Kidney (tissue), 14 donors: ENCODE measurements around the gene ALDH1A3. TPM values are rescaled to one million over a fixed set of nuclear protein-coding genes. Genes with fewer than 3 reads are reported as not detected.

ENCODE experiments used
- DNase-seq, 5 donors: peaks; one replicate each; pipeline ENCODE4 v3.0.0-alpha.2; 2013 to 2020
- FAIRE-seq: peaks from 2 replicates; lab custom pipeline; 2012; peaks lifted over from hg19 to GRCh38; lab: Jason Lieb, UNC
- H3K27ac ChIP-seq, 2 donors: one replicate each; pipeline ENCODE4 v1.7.0; 2013; ENCODE audit warnings: low read depth in 2 of 2, low read length in 2 of 2, inconsistent platforms in 1 of 2
- H3K27me3 ChIP-seq: one replicate; pipeline ENCODE4 v1.7.1; 2013; ENCODE audit warnings: low read length, inconsistent platforms; ENCODE audit not compliant: control insufficient read depth, insufficient read depth
- H3K36me3 ChIP-seq, 3 donors: one replicate each; pipeline versions ENCODE4 v1.7.0 to v1.7.1; 2013; ENCODE audit warnings: low read length in 3 of 3, control low read depth in 1 of 3, inconsistent platforms in 1 of 3; ENCODE audit not compliant: insufficient read depth in 3 of 3, control insufficient read depth in 2 of 3
- H3K4me1 ChIP-seq, 3 donors: one replicate each; pipeline versions ENCODE4 v1.7.0 to v1.7.1; 2013; ENCODE audit warnings: low read length in 3 of 3, inconsistent platforms in 1 of 3, low read depth in 1 of 3; ENCODE audit not compliant: control insufficient read depth in 2 of 3, insufficient read depth in 2 of 3
- H3K4me3 ChIP-seq, 3 donors: one replicate each; pipeline versions ENCODE4 v1.7.0 to v1.8.1; 2013; ENCODE audit warnings: low read length in 3 of 3, control low read depth in 1 of 3, inconsistent platforms in 1 of 3
- H3K9ac ChIP-seq, 3 donors: one replicate each; pipeline versions ENCODE4 v1.7.0 to v1.7.1; 2013; ENCODE audit warnings: low read length in 3 of 3, control low read depth in 1 of 3, inconsistent platforms in 1 of 3
- H3K9me3 ChIP-seq, 3 donors: one replicate each; pipeline versions ENCODE4 v1.7.0 to v1.7.1; 2013; ENCODE audit warnings: low read length in 3 of 3, control low read depth in 1 of 3, inconsistent platforms in 1 of 3; ENCODE audit not compliant: control insufficient read depth in 2 of 3, insufficient read depth in 1 of 3
- CTCF ChIP-seq: IDR thresholded peaks from 3 replicates; pipeline ENCODE4 v1.5.1; 2012; ENCODE audit warnings: mild to moderate bottlenecking, moderate library complexity, borderline replicate concordance; ENCODE audit not compliant: insufficient read depth; ENCODE audit errors: extremely low read depth
- intact Hi-C: fragments of 100-400 bp; cut with DNase I; formaldehyde crosslinking; loops from one replicate; pipeline ENCODE4 v1.11.1; 2022
- polyA plus RNA-seq: library from polyadenylated mRNA; stranded (reverse); fragments of 350-450 nt; fragmentation: Illumina TruSeq; extraction: RNeasy Lipid Tissue Mini Kit (QIAGEN cat#74804); gene quantifications from one replicate; pipeline ENCODE4 v1.2.3, GENCODE V29; 2014; ENCODE audit warnings: low read depth, low replicate concordance; ENCODE audit not compliant: insufficient read depth
- total RNA-seq: library from RNA; stranded (reverse); fragmentation: NEBNext Ultra II Directional; extraction: Animal tissue kit (Norgen Biotek cat#: 25700); gene quantifications from one replicate; pipeline ENCODE4 v1.2.1, GENCODE V29; 2021
- donor health status: control.
- donor health status: control.
- donor health status: control.
- donor health status: control.
- donor health status: control.
- donor health status: DM: yes; HTN: yes; CAD: no.
- donor health status: Normal renal cell carcinoma (clear cell type).

ALDH1A3 gene
- total and polyA plus RNA-seq, 2 donors from 2014 or later = 5.4 to 19.6 TPM

GRCh38 chr15:100873029-100873677 is 6.5 kb upstream of the ALDH1A3 start:
- Histone ChIP-seq H3K4me1 (no peaks in the 10 kb centered on the region), H3K27ac (no peak overlapping the region), H3K36me3 (no peaks in the 10 kb centered on the region), H3K9me3 (peaks cover 0 to 3% (median 0%) of the 10 kb centered on the region in 3 donors), H3K9ac (no peak overlapping the region), H3K27me3 (peaks cover 2% of the 10 kb centered on the region), H3K4me3 (no peak overlapping the region)
- FAIRE-seq = peak; percentile 93
- intact Hi-C loops = loop anchor here (10.0 kb wide), 1 partner anchor 238 kb away; no protein-coding TSS in a partner anchor
- peak; percentile 88 for TF ChIP-seq CTCF
- DNase-seq = peak in 3 of 5 donors; percentile 74 to 92 (median 87)

- H3K27ac ChIP-seq = no peak overlapping the region
- no peaks in the 10 kb centered on the region for H3K36me3 ChIP-seq
- TF ChIP-seq CTCF = no peak
- H3K4me3 ChIP-seq = no peak overlapping the region
- no peaks in the 10 kb centered on the region for H3K9me3 ChIP-seq
- no peak for FAIRE-seq
- no peaks in the 10 kb centered on the region for H3K4me1 ChIP-seq
- intact Hi-C loops = loop anchor here (10.0 kb wide), 1 partner anchor 241 kb away; no protein-coding TSS in a partner anchor
- no peak overlapping the region for H3K9ac ChIP-seq
- no peak for DNase-seq
- H3K27me3 ChIP-seq = peaks cover 8% of the 10 kb centered on the region
These were observed 4.1 kb upstream of the ALDH1A3 start for GRCh38 chr15:100875495-100875894.

- H3K9me3 ChIP-seq = no peaks in the 10 kb centered on the region
- no peaks in the 10 kb centered on the region for H3K36me3 ChIP-seq
- H3K27me3 ChIP-seq = peaks cover 8% of the 10 kb centered on the region
- no peak overlapping the region for H3K9ac ChIP-seq
- H3K4me1 ChIP-seq = no peaks in the 10 kb centered on the region
- intact Hi-C loops = loop anchor here (10.0 kb wide), 1 partner anchor 241 kb away; no protein-coding TSS in a partner anchor
- DNase-seq (no peak), FAIRE-seq (no peak)
- H3K4me3 ChIP-seq = no peak overlapping the region
- TF ChIP-seq CTCF = no peak
- no peak overlapping the region for H3K27ac ChIP-seq
These were observed 3.7 kb upstream of the ALDH1A3 start for GRCh38 chr15:100875976-100876375.

- H3K4me3 ChIP-seq = no peak overlapping the region
- H3K9ac ChIP-seq = no peak overlapping the region
- H3K36me3 ChIP-seq = no peaks in the 10 kb centered on the region
- no peak for FAIRE-seq
- DNase-seq = no peak
- no peak for TF ChIP-seq CTCF
- intact Hi-C loops = loop anchor here (10.0 kb wide), 1 partner anchor 243 kb away; no protein-coding TSS in a partner anchor
- no peaks in the 10 kb centered on the region for H3K4me1 ChIP-seq
- peaks cover 12% of the 10 kb centered on the region for H3K27me3 ChIP-seq
- H3K27ac ChIP-seq = no peak overlapping the region
- H3K9me3 ChIP-seq = no peaks in the 10 kb centered on the region
These were observed 2.1 kb upstream of the ALDH1A3 start for GRCh38 chr15:100877551-100877950.
